Adrenal gland (tissue), 5 donors: Measurements from ENCODE around the gene CST7.

Source experiments
- CTCF ChIP-seq, 6 experiments: fragments of 450-650 bp in 4 of 6; fragments of 200-600 bp in 2 of 6; sonication (generic) in 1 of 6; IDR thresholded peaks; 1 replicate in 5 of 6; 2 replicates in 1 of 6; pipeline versions ENCODE4 v1.5.1 to v1.8.0; 2016 to 2021; ENCODE audit warnings: antibody characterized with exemption in 6 of 6, mild to moderate bottlenecking in 2 of 6, moderate library complexity in 1 of 6
- POLR2A ChIP-seq, 2 donors: fragments of 450-650 bp; IDR thresholded peaks; one replicate each; pipeline ENCODE4 v1.6.1; 2017; ENCODE audit warnings: antibody characterized with exemption in 2 of 2, mild to moderate bottlenecking in 2 of 2, moderate library complexity in 1 of 2
- donor health status: DM: no; HTN: no; CAD: no.

GRCh38 chr20:24990810-24991252 lies 41.8 kb downstream of the CST7 start:
- TF ChIP-seq CTCF (IDR thresholded peaks at IDR 0.05) (no peak), POLR2A (IDR thresholded peaks at IDR 0.05) (no peak)
